Endometrium (tissue), 2 donors: Measurements from ENCODE around the gene PAQR9.

Experiments used
- FAIRE-seq: peaks from 2 replicates; lab custom pipeline; 2012; peaks lifted over from hg19 to GRCh38; lab: Jason Lieb, UNC
- donor health status: control.
- donor health status: control.

Gene PAQR9

DNA sequence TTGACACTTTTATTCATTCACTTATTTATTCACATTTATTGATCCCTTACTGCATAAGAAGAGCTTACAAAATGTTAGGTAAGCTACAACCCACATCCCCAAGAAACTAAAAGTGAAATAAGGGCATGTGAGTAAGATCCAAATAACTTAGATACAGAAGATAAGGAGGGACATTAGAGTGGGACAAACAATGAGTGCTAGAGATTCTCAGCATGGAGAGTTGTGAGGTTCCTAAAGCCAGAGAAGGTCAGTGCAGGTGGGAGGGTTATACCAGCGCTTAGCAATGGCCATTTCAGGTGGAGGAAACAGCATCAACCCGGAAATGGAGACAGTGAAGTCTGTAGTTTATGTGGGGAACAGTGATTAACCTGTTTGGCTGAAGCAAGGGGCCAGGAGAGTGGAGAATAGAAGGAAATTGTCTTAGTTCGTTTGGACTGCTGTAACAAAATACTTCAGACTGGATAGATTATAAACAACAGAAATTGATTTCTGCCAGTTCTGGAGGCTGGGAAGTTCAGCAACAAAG, 49.1 kb downstream of the PAQR9 start:
- no peak for FAIRE-seq

DNA sequence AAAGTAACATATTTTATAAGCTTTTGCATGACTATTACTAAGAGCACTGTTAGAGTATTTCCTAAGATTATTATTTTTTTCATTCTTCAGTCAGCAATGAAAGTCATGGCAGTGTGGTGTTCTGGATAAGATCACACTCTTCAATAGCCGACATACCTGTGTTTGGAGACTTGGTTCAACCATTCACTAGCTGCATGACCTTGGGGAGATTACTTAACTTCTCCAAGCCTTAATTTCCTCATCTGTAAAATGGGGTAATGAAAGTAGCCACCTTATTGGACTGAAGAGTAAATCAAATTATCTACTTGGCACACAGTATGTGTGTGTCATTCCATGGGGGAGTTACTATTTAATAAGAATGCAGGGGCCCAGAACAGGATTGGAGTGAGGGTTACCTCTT, 50.0 kb downstream of the PAQR9 start:
- FAIRE-seq: no peak

DNA sequence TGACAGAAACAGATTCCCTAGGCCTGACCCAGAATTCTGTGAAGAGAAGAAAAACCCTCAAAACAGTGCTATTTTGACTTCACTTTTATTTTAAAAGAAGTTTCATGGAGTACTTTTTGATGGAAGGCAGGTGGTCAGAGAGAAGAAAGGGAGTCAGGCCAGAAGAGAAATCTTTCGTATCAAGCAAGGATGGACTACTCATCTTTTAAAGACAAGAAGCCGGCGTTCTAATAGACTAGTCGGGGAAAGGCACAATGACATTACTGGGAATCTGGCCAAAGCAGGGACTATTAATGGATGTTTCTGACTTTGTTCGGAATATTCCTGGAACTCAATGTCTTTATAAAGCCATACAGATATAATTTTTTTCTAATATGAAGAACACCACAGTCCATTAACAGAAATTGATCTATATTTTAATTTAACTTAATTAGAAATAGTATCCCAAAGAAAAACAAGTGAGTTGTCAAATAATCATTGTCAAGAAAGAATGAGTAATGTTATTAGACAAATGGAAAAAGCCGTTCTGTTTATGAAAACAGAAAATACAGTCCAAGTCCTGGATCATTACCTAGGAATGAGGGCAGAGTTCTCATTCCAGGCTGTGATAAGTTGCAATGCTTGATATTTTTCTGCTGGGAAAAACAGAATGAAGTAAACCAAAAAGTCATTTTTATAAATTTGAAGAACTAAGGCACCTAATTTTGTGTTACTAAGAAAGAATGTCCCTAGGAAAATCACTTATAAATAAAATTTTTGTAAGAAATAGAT, 50.9 kb downstream of the PAQR9 start:
- FAIRE-seq: no peak
